ENCODE data around the gene CMA1.

DNA sequence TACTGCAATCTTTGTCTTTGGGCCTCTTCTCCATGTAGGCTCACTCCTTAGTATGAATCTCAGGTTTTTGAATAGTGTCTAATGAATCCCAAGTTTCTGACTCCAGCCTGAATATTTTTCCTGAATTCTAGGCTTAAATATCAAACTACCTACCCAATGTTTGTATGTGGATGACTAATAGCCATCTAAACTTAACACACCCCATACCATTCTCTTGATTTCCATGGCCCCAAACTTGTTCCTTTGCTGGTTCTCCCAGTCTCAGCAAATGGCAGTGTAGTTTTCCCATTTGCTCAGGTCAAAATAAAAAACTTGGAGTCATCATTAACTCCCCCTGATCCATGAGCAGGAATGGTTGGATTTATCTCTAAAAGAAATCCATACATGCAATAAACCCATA is 46.7 kb downstream of the CMA1 start:
- TF ChIP-seq, protein P1, sequence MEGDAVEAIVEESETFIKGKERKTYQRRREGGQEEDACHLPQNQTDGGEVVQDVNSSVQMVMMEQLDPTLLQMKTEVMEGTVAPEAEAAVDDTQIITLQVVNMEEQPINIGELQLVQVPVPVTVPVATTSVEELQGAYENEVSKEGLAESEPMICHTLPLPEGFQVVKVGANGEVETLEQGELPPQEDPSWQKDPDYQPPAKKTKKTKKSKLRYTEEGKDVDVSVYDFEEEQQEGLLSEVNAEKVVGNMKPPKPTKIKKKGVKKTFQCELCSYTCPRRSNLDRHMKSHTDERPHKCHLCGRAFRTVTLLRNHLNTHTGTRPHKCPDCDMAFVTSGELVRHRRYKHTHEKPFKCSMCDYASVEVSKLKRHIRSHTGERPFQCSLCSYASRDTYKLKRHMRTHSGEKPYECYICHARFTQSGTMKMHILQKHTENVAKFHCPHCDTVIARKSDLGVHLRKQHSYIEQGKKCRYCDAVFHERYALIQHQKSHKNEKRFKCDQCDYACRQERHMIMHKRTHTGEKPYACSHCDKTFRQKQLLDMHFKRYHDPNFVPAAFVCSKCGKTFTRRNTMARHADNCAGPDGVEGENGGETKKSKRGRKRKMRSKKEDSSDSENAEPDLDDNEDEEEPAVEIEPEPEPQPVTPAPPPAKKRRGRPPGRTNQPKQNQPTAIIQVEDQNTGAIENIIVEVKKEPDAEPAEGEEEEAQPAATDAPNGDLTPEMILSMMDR (conservative IDR thresholded peaks at IDR 0.05), result no peak
- no peak for TF ChIP-seq ZFX (IDR thresholded peaks at IDR 0.05)
